NCI-H345 treated with DMSO at 0.1 percent for 48 hours (cell line): ENCODE data around the gene GDPD5.

ENCODE experiments used
- DNase-seq: peaks from one replicate; lab custom pipeline; 2025; ENCODE audit not compliant: unreplicated experiment; lab: John Stamatoyannopoulos, UW

Gene GDPD5

GRCh38 chr11:75516140-75516539 is 9.6 kb downstream of the GDPD5 start:
- no peak for DNase-seq

DNA sequence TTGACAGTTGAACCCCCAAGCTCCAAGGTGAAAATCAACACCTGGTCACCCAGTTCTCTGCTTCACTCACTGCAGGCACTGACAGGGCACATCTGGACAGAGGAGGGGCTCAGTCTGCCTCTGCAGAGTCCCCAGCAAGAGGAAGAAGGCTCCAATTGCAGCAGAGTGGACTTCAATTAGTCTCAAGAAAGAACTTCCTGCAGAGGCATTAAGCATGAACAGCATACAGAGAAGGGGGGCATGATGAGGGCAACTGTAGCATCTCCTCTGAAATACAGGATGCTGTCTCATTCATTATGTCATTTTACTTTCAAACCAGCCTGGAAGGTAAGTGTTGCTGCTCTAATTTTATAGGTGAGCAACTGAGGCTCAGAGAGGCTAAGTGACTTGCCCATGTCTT is 11.1 kb downstream of the GDPD5 start:
- no peak for DNase-seq

GRCh38 chr11:75513250-75513649 is 12.5 kb downstream of the GDPD5 start:
- DNase-seq, result no peak

DNA sequence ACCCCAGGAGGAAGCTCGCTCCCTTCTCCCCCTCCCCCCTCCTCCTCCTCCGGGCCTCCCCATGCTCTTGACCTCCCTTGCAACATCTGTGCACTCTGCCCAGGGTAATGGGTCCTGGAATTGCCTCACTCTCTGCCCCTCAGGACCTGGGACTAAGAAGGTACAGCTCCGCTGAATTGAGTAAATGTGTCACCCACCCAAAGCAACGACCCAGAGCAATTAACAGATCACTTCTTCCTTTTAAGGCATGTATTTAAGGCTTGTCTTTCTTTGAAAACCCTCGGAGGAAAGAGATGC is 15.1 kb downstream of the GDPD5 start:
- no peak for DNase-seq

- no peak for DNase-seq
Observed at GRCh38 chr11:75510004-75510722, 15.6 kb downstream of the GDPD5 start.

DNA sequence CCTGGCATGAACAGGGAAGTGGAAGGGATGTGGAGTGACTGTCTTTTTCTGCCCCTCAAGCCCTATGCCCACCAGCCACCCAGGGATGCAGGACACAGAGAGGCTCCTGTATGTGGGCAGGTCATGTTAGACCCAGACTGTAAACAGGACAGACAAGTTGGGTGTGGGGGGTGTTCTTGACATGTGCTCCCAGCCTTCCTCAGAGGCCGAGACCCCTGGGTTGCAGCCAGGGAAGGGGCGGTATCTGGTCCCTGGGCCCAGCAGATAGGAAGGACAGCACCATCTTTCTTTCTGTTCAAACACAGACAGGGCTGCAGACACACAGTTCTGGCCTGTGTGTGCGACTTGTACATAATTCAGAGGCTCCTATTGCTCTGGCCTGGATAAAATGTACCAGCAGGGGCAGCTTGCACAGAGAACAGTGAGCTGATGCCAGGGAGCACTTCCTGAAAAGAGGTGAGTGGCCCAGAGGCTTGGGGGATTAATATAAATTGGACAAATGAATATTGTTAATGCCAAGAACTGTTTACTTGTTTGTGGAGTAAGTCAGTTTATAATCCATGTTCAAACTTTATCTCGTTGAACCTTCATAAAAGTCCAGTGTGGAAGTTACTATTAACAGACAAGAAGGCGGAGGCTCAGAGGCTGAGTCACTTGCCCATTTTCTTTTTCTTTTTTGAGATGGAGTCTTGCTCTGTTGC is 16.6 kb downstream of the GDPD5 start:
- no peak for DNase-seq

DNA sequence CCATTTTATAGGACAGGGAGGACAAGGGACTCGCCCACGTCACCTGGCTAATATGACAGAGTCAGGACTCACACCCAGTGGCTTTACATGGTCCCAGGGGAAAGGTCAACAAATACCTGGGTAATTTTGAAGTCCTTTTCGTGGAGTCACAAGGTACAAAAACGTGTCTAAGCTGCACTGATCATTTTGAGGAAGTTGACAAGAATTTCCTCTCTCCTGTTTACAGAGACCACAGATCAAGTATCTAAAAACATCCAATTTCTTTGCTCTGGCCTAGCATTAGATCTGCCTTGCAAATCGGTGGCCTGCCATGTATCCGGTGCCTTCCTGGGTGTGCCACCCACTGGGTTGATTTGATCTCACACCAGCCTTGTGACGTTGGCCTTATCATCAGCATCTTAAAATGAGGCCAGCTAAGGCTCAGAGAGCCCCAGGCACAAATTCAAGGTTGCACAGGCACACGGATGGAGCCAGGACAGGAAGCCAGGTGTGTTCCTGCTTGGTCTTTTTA is 17.6 kb downstream of the GDPD5 start:
- no peak for DNase-seq

DNA sequence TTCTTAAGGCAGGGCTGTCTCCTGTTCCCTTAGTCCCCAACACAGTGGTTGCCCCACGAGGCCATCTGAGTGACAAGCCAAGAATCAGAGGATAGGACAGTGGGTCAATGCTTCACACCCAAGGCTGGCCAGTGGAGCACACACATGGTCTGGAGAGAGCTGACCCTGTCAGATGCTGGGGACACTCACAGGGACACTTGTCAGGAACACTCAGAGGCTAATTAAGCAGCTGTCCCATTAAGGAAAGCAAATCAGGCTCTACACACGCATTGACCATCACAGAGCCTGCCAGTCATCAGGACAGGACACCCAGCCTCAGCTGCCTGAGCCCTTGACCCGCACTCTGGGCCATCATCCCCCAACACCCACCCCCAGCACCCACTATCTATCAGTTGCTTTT is 18.2 kb downstream of the GDPD5 start:
- no peak for DNase-seq

- no peak for DNase-seq
Observed at GRCh38 chr11:75506827-75507226, 18.9 kb downstream of the GDPD5 start.

GRCh38 chr11:75505916-75506692 is 19.6 kb downstream of the GDPD5 start:
- DNase-seq, result no peak

DNA sequence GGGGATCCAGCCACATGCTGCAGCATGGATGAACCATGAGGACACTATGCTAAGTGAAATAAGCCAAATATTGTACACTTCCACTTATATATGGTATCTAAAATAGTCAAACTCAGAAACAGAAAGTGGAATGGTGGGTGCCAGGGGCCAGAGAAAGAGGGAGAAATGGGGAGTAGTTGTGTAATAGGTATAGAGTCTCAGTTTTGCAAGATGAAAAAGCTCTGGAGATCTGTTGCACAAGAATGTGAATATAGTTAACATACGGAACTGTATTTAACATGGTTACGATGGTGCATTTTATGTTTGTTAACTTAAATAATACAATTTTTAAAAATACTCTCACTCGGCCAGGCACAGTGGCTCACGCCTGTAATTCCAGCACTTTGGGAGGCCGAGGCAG is 21.2 kb downstream of the GDPD5 start:
- no peak for DNase-seq

DNA sequence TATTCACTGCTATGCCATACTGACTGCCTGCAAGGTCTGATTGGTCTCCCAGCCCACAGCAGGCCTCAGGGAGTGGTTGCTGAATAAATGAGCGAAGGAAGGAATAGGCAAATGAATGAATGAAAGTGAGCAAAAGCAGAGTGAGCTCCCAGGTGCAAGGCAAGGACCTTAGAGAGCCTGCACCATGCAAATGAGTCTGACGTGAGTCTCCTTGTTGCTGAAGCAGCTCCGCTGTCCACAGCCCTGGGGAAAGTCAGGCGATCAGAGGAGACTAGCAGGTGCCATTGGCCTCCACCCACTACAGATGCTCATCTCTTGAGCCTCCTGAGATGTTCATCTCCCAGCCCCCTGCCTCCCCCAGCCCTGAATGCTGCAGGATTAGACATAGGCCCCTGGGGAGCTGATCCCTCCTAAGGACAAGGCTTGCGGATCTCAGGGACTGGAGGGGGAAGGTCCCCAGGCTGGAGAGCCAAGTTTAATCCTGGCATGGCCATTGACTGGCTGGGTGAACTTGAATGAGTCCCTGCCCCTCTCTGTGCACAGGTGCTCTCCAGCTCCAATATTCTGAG is 22.1 kb downstream of the GDPD5 start:
- no peak for DNase-seq

DNA sequence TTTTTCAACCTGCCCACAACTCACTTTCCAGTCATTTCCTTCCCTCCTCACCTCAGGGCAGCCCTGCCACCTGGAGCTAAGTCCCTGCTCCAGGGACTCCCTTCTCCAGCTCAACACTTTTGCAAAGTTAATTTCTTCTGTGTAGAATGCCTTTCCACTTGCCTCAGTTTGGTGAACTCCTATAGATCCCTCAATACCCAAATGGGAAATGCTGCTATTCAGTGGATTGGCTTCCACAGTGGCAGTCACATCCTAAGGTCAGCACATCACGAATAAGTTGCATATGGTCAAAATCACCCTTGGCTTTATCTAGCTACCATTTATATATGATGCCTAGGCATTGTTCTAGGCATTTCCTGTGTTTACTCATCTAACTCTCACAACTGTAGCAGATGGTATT is 23.6 kb downstream of the GDPD5 start:
- DNase-seq, result no peak

GRCh38 chr11:75500742-75501141 is 25.0 kb downstream of the GDPD5 start:
- DNase-seq, result no peak

DNA sequence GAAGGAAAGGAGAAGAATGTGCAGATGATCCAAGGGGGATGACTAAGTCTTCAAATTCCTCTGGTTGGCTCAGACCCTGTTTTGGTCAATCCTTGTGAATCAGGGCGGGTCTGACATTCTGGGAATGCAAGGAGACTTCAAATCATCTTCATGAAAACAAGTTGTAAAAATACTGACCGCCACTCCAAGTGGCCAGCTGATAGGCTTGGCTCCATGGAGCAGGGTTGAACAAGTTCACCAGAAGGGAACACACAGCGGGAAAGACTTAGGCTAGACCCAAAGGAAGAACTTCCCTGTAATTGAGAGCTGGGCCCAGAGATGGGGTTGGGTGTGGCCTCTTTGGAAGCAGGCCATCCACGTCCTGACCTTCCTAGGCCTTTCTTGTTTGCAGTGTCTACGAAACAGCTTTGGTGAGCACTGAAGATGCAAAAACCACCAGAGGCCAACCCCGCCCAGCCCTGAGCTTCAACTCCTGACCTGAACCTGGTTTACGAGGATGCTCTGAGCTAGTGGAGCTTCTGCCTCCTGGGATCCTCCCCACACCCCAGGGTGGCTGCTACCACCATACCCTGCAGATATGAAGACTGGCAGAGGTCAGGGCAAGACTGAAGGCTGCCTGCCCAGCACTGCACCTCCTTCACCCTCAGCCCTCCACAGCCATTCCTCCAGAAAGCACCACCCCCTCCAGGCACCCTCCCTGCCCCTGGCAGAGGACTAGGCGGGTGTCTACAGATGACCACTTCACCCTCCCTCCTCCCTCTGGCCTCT is 26.1 kb downstream of the GDPD5 start:
- no peak for DNase-seq

GRCh38 chr11:75498556-75499255 is 27.0 kb downstream of the GDPD5 start:
- DNase-seq, result no peak

DNA sequence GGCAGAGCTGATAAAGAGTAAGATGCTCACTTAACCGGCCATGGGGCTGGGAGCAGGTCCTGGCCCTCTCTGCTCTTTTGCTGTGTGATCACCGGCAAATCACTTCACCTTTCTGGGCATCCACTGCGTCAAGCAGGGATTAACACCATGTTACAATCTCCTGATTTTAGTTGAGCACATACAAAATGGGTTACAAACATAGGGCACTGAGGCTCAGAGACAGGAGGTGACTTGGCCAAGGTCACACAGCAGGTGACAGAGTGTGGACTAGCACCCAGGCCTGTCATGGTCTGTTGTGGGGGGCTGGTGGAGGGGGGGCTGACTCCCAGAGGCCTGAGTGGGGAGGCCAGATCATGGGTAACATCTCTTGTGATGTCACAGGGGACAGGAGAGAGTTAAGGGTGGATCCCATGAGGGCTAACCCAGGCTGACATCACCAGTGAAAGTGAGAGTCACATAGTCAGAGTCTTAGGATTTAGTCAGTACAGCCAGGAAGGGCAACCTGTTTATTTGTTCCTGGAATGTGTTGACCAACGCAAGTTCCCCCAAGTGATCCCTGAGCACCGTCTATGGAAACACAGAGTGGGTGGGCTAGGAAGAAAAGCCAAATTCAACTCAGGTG is 27.8 kb downstream of the GDPD5 start:
- DNase-seq, result no peak

- DNase-seq, result no peak
Observed at GRCh38 chr11:75496305-75496752, 29.4 kb downstream of the GDPD5 start.

DNA sequence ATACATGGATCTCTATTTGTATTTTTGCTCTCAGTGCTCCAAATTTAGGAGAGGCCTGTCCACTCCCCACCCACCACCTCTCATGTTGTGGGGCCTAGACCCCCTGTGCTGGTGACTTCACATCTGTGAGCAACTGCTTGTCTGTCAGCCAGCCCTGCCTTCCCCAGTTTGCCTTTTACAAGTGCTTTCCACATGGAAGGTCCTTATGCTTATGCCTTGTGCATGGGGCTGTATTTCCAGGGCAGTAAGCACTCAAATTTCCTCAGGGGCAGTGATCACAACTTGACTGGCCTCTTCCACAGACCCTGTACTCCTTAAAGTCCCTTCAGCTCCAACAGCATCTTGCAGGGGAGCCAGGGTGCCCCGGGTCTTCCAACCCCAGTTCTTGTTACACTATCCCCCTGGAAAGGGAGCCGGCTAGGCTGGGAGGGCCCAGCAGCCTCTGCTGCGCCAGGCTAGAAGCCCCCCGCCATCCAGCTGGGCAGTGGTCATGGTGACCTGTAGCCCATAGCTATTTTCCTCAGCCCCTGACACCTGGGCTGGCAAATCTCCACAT is 29.9 kb downstream of the GDPD5 start:
- no peak for DNase-seq

DNA sequence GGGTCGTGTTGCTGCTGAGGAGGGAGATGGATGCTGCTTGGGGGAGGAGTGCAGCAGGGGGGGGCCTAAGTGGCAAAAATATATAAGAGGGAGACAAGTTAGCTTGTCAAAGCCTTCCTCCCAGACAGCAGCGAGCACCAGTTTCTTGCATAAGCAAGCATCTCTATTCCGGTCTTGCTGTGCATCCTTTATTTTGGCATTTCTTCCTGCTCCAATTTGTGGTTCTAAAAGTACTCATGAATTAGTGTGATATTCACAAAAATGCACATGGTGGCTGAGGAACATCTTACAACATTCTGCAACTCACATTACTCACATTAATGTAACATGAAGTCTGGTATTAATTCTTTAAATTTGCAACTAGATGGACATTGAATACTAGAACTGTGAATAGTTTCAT is 32.1 kb downstream of the GDPD5 start:
- DNase-seq, result no peak
